Measurements from ENCODE around the gene SAMHD1. TPM values are rescaled to one million over a fixed set of nuclear protein-coding genes. Genes with fewer than 3 reads are reported as not detected.

SAMHD1 gene
- total RNA-seq, 4 donors from 2014 or later = 295 to 471 (median 350) TPM

DNA sequence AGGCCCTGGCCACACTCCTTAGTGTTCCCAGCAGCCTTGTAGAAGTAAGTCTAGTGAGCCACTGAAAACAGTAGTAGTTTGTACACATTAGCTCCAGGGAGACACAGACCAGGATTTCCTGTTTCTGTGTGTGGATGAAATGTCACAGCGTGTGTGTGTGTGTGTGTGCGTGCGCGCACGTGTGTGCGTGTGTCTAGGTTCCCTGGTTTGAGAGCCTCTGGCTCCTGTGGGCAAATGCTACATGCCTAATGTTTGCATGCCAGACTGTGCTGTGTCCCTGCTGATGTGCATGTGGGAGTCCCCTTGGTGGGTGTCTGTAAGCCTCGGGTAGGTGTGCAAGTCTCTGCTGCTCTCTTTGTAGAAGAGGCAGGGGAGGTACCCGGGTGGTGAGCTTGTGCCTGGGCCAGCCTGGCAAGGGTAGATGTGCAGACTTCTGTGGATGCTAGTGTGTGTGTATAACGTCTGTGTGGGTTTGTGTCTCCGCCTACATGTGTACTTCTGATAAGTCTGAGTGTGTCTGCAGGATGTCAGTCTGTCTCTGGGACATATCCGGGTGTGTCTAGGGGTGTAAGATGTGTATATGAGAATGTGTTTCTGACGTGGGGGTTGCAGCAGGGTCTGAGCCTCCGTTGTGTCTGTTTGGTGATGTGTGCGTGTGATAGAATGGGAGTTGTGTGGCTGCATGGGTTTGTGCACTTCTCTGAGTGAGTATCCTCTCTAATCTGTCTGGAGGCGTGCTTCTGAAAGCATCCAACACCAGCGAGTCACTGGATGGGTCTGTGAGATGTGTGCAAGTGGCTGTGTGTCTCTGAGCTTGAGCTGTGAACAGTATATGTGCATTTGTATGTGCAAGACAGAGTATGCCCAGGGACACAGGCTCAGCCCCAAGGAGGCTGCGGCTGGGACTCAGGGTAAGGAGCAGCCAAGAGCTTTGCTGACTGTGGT lies 94.5 kb downstream of the SAMHD1 start:
- TF ChIP-seq, protein P1, sequence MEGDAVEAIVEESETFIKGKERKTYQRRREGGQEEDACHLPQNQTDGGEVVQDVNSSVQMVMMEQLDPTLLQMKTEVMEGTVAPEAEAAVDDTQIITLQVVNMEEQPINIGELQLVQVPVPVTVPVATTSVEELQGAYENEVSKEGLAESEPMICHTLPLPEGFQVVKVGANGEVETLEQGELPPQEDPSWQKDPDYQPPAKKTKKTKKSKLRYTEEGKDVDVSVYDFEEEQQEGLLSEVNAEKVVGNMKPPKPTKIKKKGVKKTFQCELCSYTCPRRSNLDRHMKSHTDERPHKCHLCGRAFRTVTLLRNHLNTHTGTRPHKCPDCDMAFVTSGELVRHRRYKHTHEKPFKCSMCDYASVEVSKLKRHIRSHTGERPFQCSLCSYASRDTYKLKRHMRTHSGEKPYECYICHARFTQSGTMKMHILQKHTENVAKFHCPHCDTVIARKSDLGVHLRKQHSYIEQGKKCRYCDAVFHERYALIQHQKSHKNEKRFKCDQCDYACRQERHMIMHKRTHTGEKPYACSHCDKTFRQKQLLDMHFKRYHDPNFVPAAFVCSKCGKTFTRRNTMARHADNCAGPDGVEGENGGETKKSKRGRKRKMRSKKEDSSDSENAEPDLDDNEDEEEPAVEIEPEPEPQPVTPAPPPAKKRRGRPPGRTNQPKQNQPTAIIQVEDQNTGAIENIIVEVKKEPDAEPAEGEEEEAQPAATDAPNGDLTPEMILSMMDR (IDR thresholded peaks at IDR 0.05) = no peak
- DNase-seq (ENCODE audit: low spot score) (no peak), ATAC-seq (ENCODE audit: low FRiP score) (no peak)

DNA sequence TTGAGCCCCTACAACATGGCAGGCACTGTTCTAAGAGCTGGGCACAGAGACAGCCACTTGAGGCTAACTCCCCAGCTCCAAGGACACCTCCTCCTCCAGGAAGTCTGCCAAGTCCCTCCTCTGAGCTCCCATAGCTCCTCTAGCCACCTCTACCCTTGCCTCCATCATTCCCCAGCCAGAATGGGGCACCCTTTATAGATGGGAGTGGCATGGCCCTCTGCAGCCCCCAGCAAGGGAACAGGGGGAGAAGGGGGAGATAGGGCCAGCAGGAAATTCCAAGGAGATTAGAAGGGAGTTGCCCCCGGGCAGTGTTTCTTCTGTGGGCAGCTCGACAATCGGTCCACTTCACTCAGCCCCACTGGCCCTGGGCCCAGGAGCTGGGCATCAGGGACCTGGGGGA lies 95.3 kb downstream of the SAMHD1 start:
- TF ChIP-seq, protein P1 (IDR thresholded peaks at IDR 0.05) = no peak
- no peak for DNase-seq (ENCODE audit: low spot score)
- no peak for ATAC-seq (ENCODE audit: low FRiP score)

- DNase-seq (ENCODE audit: low spot score) (no peak), ATAC-seq (ENCODE audit: low FRiP score) (no peak)
- TF ChIP-seq, protein P1 (IDR thresholded peaks at IDR 0.05) = no peak
These were observed 96.3 kb downstream of the SAMHD1 start for GRCh38 chr20:36855241-36855657.

GRCh38 chr20:36854348-36855240 lies 96.9 kb downstream of the SAMHD1 start:
- ATAC-seq (ENCODE audit: low FRiP score) (no peak), DNase-seq (ENCODE audit: low spot score) (no peak)
- TF ChIP-seq, protein P1 (IDR thresholded peaks at IDR 0.05) = no peak

GRCh38 chr20:36852187-36852586 lies 99.3 kb downstream of the SAMHD1 start:
- TF ChIP-seq, protein P1 (IDR thresholded peaks at IDR 0.05) = no peak
- ATAC-seq (ENCODE audit: low FRiP score) = no peak
- no peak for DNase-seq (ENCODE audit: low spot score)

- TF ChIP-seq, protein P1 (IDR thresholded peaks at IDR 0.05) = no peak
- ATAC-seq (ENCODE audit: low FRiP score) (no peak), DNase-seq (ENCODE audit: low spot score) (no peak)
These were observed 100.0 kb downstream of the SAMHD1 start for GRCh38 chr20:36851490-36851889.
